ENCODE measurements around the gene MAN2B2.

- TF ChIP-seq POLR2A (IDR thresholded peaks at IDR 0.05) = no peak
- TF ChIP-seq, protein P1, sequence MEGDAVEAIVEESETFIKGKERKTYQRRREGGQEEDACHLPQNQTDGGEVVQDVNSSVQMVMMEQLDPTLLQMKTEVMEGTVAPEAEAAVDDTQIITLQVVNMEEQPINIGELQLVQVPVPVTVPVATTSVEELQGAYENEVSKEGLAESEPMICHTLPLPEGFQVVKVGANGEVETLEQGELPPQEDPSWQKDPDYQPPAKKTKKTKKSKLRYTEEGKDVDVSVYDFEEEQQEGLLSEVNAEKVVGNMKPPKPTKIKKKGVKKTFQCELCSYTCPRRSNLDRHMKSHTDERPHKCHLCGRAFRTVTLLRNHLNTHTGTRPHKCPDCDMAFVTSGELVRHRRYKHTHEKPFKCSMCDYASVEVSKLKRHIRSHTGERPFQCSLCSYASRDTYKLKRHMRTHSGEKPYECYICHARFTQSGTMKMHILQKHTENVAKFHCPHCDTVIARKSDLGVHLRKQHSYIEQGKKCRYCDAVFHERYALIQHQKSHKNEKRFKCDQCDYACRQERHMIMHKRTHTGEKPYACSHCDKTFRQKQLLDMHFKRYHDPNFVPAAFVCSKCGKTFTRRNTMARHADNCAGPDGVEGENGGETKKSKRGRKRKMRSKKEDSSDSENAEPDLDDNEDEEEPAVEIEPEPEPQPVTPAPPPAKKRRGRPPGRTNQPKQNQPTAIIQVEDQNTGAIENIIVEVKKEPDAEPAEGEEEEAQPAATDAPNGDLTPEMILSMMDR (IDR thresholded peaks at IDR 0.05) = no peak
Observed at GRCh38 chr4:6612961-6613675, 38.1 kb downstream of the MAN2B2 start.
